HL-60 (cell line): ENCODE results near the gene SERPINC1.
"Not testable (repeated sequence)": the region's sequence is repeated elsewhere in the genome, so short reads cannot be mapped to it uniquely, and the experiment has no call there.

Experiments
- DNase-seq, 2 experiments: peaks; one replicate each; pipeline ENCODE4 v3.0.0-alpha.2; 2010 to 2020; ENCODE audit warnings: low read depth in 1 of 2, low spot score in 1 of 2
- H3K27ac ChIP-seq: fragments of 250-450 bp; sonication (Bioruptor Pico); replicated peaks from 2 replicates; pipeline ENCODE4 v1.5.1; 2020; ENCODE audit warnings: mild to moderate bottlenecking, moderate library complexity
- H3K27me3 ChIP-seq: fragments of 250-450 bp; sonication (Bioruptor Pico); 2 replicates; pipeline ENCODE4 v1.5.1; 2021; ENCODE audit warnings: mild to moderate bottlenecking, moderate library complexity; ENCODE audit not compliant: insufficient read depth, poor library complexity, severe bottlenecking
- H3K4me3 ChIP-seq: replicated peaks from 2 replicates; pipeline ENCODE4 v1.5.1; 2011; ENCODE audit warnings: mild to moderate bottlenecking, control low read depth, low read length; ENCODE audit not compliant: insufficient read depth
- CTCF ChIP-seq: IDR thresholded peaks from one replicate; pipeline ENCODE4 v1.5.1; 2011; ENCODE audit warnings: low read length, control low read depth, inconsistent platforms; ENCODE audit not compliant: insufficient read depth
- GABPA ChIP-seq: IDR thresholded peaks from 2 replicates; pipeline ENCODE4 v1.6.1; 2012; ENCODE audit warnings: low read depth
- POLR2AphosphoS5 ChIP-seq: IDR thresholded peaks from 2 replicates; pipeline ENCODE4 v1.6.1; 2012; ENCODE audit warnings: low read depth
- SPI1 ChIP-seq: IDR thresholded peaks from 2 replicates; pipeline ENCODE4 v1.6.1; 2012; ENCODE audit warnings: low read depth, mild to moderate bottlenecking, borderline replicate concordance
- TF ChIP-seq, protein P1 (sequence below): IDR thresholded peaks from 2 replicates; pipeline ENCODE4 v1.6.1; 2012; ENCODE audit warnings: low read depth; ENCODE audit not compliant: insufficient replicate concordance

The SERPINC1 gene

DNA sequence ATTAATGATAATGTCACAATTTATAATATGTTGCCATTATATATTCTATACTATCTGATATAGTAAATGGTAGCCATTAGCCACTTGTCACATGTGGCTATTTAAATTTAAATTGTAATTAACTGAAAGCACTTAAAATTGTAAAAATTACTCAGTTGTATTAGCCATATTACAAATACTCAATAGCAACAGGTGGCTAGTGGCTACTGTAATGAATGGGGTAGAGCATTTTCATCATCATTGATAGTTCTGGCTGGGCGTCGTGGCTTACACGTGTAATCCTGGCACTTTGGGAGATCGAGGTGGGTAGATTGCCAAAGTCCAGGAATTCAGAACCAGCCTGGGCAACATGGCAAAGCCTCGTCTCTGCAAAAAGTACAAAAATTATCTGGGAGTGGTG, 32.4 kb downstream of the SERPINC1 start:
- no peak for DNase-seq
- H3K27me3 ChIP-seq = no peaks in the 10 kb centered on the region
- TF ChIP-seq CTCF = no peak
- no peak for TF ChIP-seq POLR2AphosphoS5
- TF ChIP-seq GABPA = no peak
- TF ChIP-seq, protein P1, sequence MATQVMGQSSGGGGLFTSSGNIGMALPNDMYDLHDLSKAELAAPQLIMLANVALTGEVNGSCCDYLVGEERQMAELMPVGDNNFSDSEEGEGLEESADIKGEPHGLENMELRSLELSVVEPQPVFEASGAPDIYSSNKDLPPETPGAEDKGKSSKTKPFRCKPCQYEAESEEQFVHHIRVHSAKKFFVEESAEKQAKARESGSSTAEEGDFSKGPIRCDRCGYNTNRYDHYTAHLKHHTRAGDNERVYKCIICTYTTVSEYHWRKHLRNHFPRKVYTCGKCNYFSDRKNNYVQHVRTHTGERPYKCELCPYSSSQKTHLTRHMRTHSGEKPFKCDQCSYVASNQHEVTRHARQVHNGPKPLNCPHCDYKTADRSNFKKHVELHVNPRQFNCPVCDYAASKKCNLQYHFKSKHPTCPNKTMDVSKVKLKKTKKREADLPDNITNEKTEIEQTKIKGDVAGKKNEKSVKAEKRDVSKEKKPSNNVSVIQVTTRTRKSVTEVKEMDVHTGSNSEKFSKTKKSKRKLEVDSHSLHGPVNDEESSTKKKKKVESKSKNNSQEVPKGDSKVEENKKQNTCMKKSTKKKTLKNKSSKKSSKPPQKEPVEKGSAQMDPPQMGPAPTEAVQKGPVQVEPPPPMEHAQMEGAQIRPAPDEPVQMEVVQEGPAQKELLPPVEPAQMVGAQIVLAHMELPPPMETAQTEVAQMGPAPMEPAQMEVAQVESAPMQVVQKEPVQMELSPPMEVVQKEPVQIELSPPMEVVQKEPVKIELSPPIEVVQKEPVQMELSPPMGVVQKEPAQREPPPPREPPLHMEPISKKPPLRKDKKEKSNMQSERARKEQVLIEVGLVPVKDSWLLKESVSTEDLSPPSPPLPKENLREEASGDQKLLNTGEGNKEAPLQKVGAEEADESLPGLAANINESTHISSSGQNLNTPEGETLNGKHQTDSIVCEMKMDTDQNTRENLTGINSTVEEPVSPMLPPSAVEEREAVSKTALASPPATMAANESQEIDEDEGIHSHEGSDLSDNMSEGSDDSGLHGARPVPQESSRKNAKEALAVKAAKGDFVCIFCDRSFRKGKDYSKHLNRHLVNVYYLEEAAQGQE = no peak
- no peak for TF ChIP-seq SPI1
- H3K4me3 ChIP-seq = no peak overlapping the region
- H3K27ac ChIP-seq = no peak overlapping the region

DNA sequence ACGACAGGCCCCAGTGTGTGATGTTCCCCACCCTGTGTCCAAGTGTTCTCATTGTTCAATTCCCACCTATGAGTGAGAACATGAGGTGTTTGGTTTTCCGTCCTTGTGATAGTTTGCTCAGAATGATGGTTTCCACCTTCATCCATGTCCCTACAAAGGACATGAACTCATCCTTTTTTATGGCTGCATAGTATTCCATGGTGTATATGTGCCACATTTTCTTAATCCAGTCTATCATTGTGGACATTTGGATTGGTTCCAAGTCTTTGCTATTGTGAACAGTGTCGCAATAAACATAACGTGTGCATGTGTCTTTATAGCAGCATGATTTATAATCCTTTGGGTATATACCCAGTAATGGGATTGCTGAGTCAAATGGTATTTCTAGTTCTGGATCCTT, 36.0 kb downstream of the SERPINC1 start:
- H3K4me3 ChIP-seq, H3K27ac ChIP-seq, H3K27me3 ChIP-seq, DNase-seq: not testable (repeated sequence)

GRCh38 chr1:173878251-173878650, 38.9 kb downstream of the SERPINC1 start:
- Histone ChIP-seq H3K27me3 (no peaks in the 10 kb centered on the region), H3K4me3 (no peak overlapping the region), H3K27ac (no peak overlapping the region)
- DNase-seq = no peak
- TF ChIP-seq, protein P1 = no peak
- no peak for TF ChIP-seq SPI1

GRCh38 chr1:173876732-173877131, 40.4 kb downstream of the SERPINC1 start:
- no peak overlapping the region for H3K4me3 ChIP-seq
- no peak for TF ChIP-seq GABPA
- TF ChIP-seq CTCF = no peak
- no peak overlapping the region for H3K27ac ChIP-seq
- no peak for DNase-seq
- H3K27me3 ChIP-seq = no peaks in the 10 kb centered on the region

- Histone ChIP-seq H3K27ac (no peak overlapping the region), H3K4me3 (no peak overlapping the region), H3K27me3 (no peaks in the 10 kb centered on the region)
- TF ChIP-seq SPI1 = no peak
- TF ChIP-seq CTCF = no peak
- TF ChIP-seq POLR2AphosphoS5 = no peak
- TF ChIP-seq, protein P1 = no peak
- no peak for TF ChIP-seq GABPA
- DNase-seq = no peak
These were observed 45.6 kb downstream of the SERPINC1 start for GRCh38 chr1:173871500-173871899.
